ENCODE results near the gene ACSS3.

ACSS3 gene

GRCh38 chr12:81231574-81232368 is 153.9 kb downstream of the ACSS3 start:
- no peak for FAIRE-seq

- no peak for FAIRE-seq
Observed at GRCh38 chr12:81245458-81245857, 167.6 kb downstream of the ACSS3 start.

DNA sequence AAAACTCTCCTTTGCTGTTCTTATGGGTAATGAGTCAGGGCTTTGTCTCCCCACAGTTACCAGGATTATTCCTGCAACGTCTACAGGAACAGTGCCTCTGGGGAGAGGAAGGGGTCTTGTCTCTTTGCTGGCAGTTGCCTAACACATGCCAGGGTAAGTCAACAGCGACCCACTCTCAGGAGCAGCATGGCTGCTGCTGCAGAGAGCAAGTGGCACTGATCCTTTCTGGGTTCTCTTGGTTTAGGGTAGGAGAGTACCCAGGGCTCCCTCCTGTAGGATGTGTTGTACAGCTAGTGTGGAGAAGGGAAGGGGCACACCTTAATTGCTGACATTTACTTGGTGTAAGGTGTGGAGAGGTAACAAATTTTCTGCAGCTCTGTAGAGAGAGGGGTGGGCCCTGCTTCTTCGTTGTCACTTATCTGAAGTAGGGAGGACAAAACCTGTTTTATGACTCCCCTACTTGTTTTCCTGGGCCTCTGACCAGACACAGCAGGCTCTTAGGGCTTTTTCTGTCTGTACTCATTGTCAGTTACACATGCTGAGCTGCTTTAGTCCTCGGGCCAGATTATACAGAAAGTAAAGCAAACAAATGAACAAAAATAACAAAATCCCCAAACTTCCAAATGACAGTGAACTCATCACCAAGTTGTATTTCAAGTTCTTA is 168.2 kb downstream of the ACSS3 start:
- FAIRE-seq: no peak

DNA sequence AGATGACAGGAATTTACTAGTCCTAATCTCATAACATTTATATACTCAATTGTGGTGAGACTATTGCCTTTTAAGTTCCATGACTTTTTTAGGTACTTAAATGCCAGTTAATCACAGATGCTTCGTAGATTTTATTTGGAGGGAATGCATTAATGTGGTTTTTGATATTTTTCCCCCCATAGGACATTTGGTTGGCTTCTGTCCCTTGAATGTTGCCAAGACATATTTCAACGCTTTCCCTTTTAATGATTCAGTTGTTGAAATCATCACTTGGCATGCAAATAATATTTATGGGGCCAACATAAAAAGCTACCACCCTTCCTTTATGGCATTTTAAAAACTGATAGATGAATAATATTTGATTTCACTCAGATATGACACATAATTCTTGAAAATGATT is 172.1 kb downstream of the ACSS3 start:
- FAIRE-seq: no peak

DNA sequence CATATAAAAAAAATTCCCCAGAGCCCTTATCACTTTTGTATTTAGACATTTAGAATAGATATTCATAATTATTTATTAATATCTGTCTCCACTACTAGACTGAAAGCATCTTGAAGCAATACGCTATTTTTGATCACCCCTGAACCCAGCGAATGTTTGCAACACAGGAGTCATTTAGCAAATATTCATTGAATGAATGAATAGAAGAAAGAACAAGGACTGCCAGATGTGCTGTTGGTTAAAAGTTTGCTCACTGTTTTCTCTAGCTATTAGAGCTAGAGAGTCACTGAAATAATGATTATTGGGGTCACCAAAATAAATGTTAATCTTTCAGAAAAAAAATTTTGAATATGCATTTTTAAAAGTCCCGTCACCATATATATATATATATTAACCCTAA is 174.3 kb downstream of the ACSS3 start:
- no peak for FAIRE-seq

DNA sequence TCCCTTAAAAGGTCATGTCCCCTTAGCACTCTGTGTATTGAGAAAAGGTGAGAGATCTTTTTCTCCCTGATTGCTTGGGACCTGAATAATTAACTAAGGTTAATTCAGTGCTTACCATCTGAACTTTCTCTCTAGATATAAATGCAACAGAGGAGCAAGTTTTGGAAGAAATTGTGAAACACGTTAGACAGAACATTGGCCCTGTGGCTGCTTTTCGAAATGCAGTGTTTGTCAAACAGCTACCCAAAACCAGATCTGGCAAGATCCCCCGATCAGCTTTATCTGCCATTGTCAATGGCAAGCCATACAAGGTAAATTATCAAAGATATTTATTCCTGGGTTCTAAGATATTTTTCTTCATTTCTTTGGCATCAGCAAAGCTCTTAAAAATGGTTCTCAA is 175.5 kb downstream of the ACSS3 start:
- no peak for FAIRE-seq

GRCh38 chr12:81255456-81255855 is 177.6 kb downstream of the ACSS3 start:
- no peak for FAIRE-seq

GRCh38 chr12:81255947-81256346 is 178.1 kb downstream of the ACSS3 start:
- no peak for FAIRE-seq

DNA sequence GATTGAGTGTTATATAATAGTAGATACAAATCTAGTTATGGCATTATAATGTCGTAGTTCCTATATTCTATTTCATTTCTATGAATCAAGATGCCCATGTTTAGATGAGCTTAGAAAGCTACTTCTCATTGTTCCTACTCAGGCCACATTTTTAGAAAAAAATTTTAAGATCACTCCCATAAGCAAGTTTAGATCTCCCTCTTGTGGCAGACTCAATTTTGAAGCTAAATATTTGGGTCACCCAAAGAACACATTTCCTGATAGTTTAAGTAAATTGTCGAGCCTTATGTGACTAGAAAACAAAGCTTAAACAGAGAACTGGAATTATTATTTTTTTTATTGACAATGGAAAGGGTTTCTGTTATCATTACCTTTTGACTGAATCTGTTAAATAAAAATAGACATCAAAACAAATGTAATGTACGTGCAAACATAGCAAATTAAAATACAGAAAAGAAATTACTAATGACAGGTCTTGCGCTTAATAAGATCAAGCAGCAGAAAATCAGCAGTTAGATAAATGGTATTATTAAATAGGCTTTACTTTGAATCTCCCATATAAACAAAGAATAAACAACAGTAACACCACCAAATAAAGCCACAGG is 180.2 kb downstream of the ACSS3 start:
- peak; percentile 79 for FAIRE-seq

GRCh38 chr12:81259360-81259759 is 181.5 kb downstream of the ACSS3 start:
- no peak for FAIRE-seq

GRCh38 chr12:81261508-81262207 is 183.8 kb downstream of the ACSS3 start:
- no peak for FAIRE-seq

DNA sequence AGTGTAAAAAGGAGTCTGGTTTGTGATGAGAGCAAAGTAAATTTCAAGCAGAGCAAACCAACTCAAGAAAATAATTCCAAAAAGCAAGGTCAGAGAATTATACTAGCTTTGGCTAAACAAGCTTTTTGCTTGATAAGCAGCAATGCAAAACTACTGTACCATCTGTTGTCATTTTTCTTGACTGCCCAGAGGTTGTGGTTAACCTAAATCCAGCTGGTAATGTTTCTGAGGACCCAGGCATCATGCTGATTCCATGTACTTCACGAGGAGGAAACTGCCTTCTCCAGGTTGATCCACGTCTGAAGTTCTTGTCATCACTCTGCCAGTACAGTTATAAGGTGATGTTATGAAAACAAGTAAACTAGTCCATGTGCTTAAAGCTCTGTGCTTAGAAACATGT is 185.2 kb downstream of the ACSS3 start:
- FAIRE-seq: no peak

DNA sequence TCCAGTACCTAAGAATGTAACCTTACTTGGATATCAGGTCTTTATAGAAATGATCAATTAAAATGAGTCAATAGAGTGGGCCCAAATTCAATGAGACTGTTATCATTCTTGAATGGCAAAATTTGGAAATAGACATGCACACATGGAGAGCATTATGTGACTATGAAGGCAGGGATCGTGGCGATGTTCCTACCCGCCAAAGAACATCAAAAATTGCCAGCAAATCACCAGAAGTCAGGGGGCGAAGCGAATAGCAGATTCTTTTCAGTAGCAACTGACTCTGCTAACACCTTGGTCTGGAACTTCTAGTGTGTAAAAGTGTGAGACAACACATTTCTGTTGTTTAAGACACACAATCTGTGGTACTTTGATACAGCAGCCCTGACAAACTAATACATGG is 192.5 kb downstream of the ACSS3 start:
- no peak for FAIRE-seq

GRCh38 chr12:81274637-81275529 is 197.0 kb downstream of the ACSS3 start:
- no peak for FAIRE-seq

- FAIRE-seq: no peak
Observed at GRCh38 chr12:81284137-81284536, 206.3 kb downstream of the ACSS3 start.

GRCh38 chr12:81288651-81289050 is 210.8 kb downstream of the ACSS3 start:
- FAIRE-seq: no peak

DNA sequence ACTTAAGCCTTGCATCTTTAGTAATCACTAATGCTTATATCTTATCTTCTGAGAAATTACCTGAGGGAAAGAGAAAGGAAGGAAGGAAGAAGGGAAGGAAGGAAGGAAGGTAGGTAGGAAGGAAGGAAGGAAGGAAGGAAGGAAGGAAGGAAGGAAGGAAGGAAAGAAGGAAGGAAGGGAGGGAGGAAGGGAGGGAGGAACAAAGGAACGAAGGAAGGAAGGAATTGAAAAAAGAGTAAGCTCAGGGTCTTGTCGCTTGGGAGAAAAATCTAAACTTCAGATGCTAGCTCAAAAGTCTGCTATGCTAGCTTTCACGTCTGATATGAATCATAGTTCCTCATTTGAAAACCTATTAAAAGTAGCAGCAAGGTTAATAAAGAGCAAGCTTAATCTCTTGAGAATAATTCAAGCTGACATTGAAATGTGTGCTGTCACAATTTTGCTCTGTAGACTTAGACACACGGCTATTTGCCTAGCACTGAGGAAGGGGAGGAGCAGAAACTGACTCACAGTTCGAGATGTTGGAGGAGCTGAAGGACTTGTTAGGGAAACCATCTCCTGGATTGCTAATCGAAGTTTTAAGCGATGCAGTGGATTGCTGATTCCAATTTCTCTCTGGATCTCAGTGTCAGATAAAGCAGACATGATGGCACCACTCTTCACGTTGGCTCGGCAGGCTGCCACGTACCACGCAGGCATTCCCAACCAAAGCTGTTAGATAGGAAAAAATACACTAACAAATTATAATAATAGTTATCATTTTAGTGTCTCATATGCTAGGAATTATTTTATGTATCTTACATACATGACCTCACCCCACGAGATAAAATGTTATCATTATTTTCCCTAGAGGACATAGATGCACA is 216.7 kb downstream of the ACSS3 start:
- FAIRE-seq: no peak

DNA sequence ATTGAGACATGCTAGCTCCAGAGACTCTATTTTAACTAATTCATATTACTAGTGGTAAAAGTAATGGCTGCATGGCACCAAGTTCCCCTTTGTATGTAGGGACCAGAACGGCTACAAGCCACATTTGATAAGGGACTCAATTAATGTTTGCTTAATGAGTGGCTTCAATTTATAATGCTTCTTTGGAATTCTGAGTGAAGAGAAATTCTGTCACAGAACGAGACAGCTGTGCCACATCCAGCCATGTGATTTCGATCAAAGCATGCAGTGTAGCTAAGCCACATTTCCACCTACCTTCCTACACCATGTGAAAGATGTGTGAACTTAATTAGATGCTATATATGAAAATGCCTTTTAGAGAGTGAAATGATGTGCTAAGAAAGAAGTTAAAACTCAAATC is 217.4 kb downstream of the ACSS3 start:
- no peak for FAIRE-seq

DNA sequence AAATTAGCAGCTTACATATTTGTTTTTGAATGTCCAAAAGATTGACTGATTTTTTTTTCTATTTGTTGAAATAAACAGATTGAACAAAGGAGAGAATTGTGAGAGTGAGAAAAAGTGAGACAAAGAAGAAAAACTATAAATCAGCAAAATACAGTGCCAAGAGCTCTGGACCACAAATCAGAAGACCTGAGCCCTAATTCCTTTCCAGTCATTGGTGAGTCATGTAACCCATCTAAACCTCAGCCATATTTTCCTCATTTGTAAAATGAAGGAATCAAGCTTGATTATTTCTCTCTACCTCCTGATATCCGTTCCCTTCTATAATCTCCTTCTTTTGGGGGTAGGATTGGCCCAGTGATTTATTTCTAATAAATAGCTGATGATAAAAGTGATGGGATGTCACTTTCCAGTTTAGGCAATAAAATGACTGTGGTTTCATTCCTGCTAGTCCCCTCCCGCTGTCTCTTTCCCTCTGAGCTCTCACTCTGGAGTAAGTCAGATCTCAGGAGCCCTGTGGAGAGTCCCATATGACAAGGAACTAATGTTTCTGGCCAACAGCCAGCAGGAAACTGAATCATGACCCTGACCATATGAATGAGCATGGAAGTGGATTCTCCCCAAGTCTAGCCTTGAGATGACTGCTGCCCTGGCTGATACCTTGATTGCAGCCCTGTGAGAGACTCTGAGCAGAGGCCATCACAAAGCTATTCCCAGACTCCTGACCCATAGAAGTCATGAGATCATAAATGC is 218.9 kb downstream of the ACSS3 start:
- FAIRE-seq: no peak

DNA sequence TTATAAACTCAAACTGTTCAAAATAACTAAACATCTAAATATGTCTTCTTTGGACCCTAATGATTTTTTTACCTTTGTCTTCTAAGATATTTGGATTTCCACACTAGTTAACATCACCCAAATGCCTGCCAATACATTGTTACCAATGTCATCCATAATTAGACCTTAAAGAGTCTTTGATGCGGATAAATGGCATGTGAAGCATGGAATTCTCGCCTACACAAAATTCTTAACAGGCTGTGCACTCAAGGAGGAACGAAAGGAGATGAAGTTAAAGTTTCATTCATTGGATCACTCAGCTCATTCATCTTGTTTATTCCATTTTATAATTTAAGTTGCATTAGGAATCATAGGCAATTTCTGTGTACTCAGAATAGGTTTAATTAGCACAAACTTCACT is 219.7 kb downstream of the ACSS3 start:
- FAIRE-seq: no peak

DNA sequence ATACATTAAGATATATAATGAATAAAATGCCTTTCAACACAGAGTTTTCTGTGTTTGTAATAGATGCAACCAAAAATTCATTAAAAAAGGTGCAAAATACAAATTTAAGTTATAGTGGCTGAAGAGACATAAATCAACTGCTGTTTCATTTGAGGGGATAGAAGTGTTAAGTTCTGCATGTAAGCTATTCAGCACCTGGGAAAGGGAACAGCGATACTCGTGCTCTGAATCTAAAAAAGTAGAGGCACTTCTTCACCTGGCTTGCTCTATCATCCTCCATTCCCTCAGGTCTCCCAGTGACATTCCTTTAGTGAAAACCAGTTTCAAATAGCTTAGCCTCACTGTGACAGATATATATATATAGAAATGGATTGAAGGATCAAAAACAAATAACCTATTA is 222.6 kb downstream of the ACSS3 start:
- no peak for FAIRE-seq

All from A204.1 (cell line).